Nephron (organoid): ENCODE measurements around the gene TMEM205.
"Not testable (repeated sequence)": the region's sequence is repeated elsewhere in the genome, so short reads cannot be mapped to it uniquely, and the experiment has no call there.

Experiments used
- H3K27ac Mint-ChIP-seq, 3 experiments: 2 replicates each; pipeline ENCODE4 v1.8.0; 2020; ENCODE audit warnings: mixed read lengths in 3 of 3, mild to moderate bottlenecking in 2 of 3, moderate library complexity in 1 of 3
- H3K27me3 Mint-ChIP-seq: 2 replicates; pipeline ENCODE4 v1.8.0; 2021; ENCODE audit warnings: low read depth, mild to moderate bottlenecking, moderate library complexity, mixed read lengths
- H3K36me3 Mint-ChIP-seq: 2 replicates; pipeline ENCODE4 v1.8.0; 2020; ENCODE audit warnings: low read depth, mixed read lengths
- H3K4me1 Mint-ChIP-seq: 2 replicates; pipeline ENCODE4 v1.8.0; 2020; ENCODE audit warnings: mixed read lengths
- H3K4me3 Mint-ChIP-seq, 3 experiments: 2 replicates each; pipeline ENCODE4 v1.8.0; 2020; ENCODE audit warnings: mild to moderate bottlenecking in 3 of 3, mixed read lengths in 3 of 3, moderate library complexity in 2 of 3
- H3K9me3 Mint-ChIP-seq: 2 replicates; pipeline ENCODE4 v1.8.0; 2020; ENCODE audit warnings: mixed read lengths
- CTCF ChIP-seq, 3 experiments: fragments of 200-600 bp; sonication (generic); IDR thresholded peaks; one replicate each; pipeline ENCODE4 v1.5.0; 2021; ENCODE audit warnings: antibody characterized with exemption in 3 of 3; ENCODE audit not compliant: unreplicated experiment in 3 of 3

Gene TMEM205

DNA sequence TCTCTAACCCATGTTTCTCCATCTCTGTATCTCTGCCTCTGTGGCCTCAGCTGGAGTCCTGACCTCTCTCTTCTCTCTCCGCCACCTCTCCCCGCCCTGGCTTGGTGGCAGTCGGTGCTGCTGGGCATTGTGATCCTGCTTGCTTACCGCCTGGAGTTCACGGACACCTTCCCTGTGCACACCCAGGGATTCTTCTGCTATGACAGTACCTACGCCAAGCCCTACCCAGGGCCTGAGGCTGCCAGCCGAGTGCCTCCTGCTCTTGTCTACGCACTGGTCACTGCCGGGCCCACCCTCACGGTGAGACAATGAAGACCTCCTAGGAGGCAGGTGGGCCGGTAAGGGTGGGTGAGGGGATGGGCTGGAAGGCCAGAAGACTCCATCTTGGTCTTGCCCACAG is 13.4 kb upstream of the TMEM205 start:
- Mint-ChIP-seq H3K36me3 (peaks cover 7% of the 10 kb centered on the region), H3K27ac (no peak overlapping the region)

GRCh38 chr19:11356676-11357550 is 10.8 kb upstream of the TMEM205 start:
- Mint-ChIP-seq H3K4me1 (peaks cover 12% of the 10 kb centered on the region), H3K27me3 (peaks cover 36% of the 10 kb centered on the region), H3K27ac (no peak overlapping the region), H3K36me3 (peaks cover 5% of the 10 kb centered on the region), H3K9me3 (no peaks in the 10 kb centered on the region), H3K4me3 (peak overlapping the region; percentile 86 to 93 (median 92))
- TF ChIP-seq CTCF (IDR thresholded peaks at IDR 0.05; ENCODE audit: unreplicated experiment in 3 of 3), result no peak

More for the DNA sequence above, 13.4 kb upstream of the TMEM205 start:
- Mint-ChIP-seq H3K9me3 (no peaks in the 10 kb centered on the region), H3K4me1 (peaks cover 12% of the 10 kb centered on the region), H3K4me3 (peak overlapping the region in 2 of 3 experiments; percentile 6 to 76), H3K27me3 (peaks cover 36% of the 10 kb centered on the region)
- no peak for TF ChIP-seq CTCF (IDR thresholded peaks at IDR 0.05; ENCODE audit: unreplicated experiment in 3 of 3)

DNA sequence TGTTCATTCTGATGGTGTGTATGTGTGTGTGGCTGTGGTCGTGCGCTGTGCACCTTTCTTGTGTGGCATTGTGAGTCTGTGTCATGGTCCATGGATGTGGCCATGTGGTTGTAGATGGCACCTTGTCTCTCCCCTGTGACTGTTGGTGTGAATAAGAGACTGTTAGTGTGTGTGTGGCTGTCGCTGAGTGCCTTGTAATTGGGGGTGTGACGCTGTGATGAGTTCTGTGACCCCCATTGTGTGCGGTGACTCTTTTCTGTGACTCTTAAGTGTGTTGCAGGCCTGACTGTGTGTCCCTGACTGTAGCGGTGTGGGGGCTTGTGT is 10.0 kb upstream of the TMEM205 start:
- no peak for TF ChIP-seq CTCF (IDR thresholded peaks at IDR 0.05; ENCODE audit: unreplicated experiment in 3 of 3)
- Mint-ChIP-seq H3K4me3 (peak overlapping the region; percentile 86 to 93 (median 92)), H3K4me1 (peaks cover 12% of the 10 kb centered on the region), H3K27me3 (peaks cover 31% of the 10 kb centered on the region), H3K36me3 (no peaks in the 10 kb centered on the region), H3K9me3 (no peaks in the 10 kb centered on the region), H3K27ac (peak overlapping the region in 2 of 3 experiments; percentile 1 to 12)

- Mint-ChIP-seq H3K4me3 (peak within 1 kb of the TSS; percentile 86 to 93 (median 92)), H3K36me3 (no peaks in the 10 kb centered on the region), H3K27ac (peak within 1 kb of the TSS in 2 of 3 experiments; percentile 1 to 12), H3K4me1 (peaks cover 12% of the 10 kb centered on the region), H3K27me3 (peaks cover 30% of the 10 kb centered on the region), H3K9me3 (no peaks in the 10 kb centered on the region)
- no peak for TF ChIP-seq CTCF (IDR thresholded peaks at IDR 0.05; ENCODE audit: unreplicated experiment in 3 of 3)
Measured at GRCh38 chr19:11355160-11356073, 9.3 kb upstream of the TMEM205 start, which contains the start of gene PLPPR2. Gene PLPPR2, plus strand, starts transcription at chr19:11355432. Its CDS starts 2,242 bp downstream, at chr19:11357674.

- not testable (repeated sequence) for H3K9me3 Mint-ChIP-seq, H3K36me3 Mint-ChIP-seq, H3K27ac Mint-ChIP-seq
- peaks cover 22% of the 10 kb centered on the region for H3K27me3 Mint-ChIP-seq
- peak overlapping the region; percentile 67 to 93 (median 86) for H3K4me3 Mint-ChIP-seq
- peaks cover 12% of the 10 kb centered on the region for H3K4me1 Mint-ChIP-seq
Measured at GRCh38 chr19:11354102-11354501, 8.0 kb upstream of the TMEM205 start.

GRCh38 chr19:11349171-11349570 is 3.1 kb upstream of the TMEM205 start:
- H3K27ac Mint-ChIP-seq, result no peak overlapping the region
- H3K4me1 Mint-ChIP-seq, result peaks cover 27% of the 10 kb centered on the region
- no peak for TF ChIP-seq CTCF (IDR thresholded peaks at IDR 0.05; ENCODE audit: unreplicated experiment in 3 of 3)
- H3K36me3 Mint-ChIP-seq, result no peaks in the 10 kb centered on the region
- H3K27me3 Mint-ChIP-seq, result no peaks in the 10 kb centered on the region
- no peak overlapping the region for H3K4me3 Mint-ChIP-seq
- no peaks in the 10 kb centered on the region for H3K9me3 Mint-ChIP-seq
